Measurements from ENCODE around the gene TBC1D14.

- TF ChIP-seq POLR2A (IDR thresholded peaks at IDR 0.05; ENCODE audit: low read depth, low read length) (no peak), POLR2AphosphoS5 (IDR thresholded peaks at IDR 0.05; ENCODE audit: low read depth, low read length) (no peak), TAF1 (IDR thresholded peaks at IDR 0.05; ENCODE audit: low read depth, low read length) (no peak), SPI1 (IDR thresholded peaks at IDR 0.05; ENCODE audit: low read depth, low read length) (no peak)
These were observed 106.9 kb downstream of the TBC1D14 start for GRCh38 chr4:7016512-7016911.

All from GM12891 (cell line).